ENCODE data around the gene HTR3B.

The HTR3B gene

GRCh38 chr11:113904379-113905101, at the start of gene HTR3B:
TSS of gene HTR3B (plus strand) at chr11:113904796. CDS start at chr11:113904934, 138 bp downstream.
- no peak within 1 kb of the TSS for H3K27ac ChIP-seq (ENCODE audit: low read depth, low read length)
- peaks cover 5% of the 10 kb centered on the region for H3K4me1 ChIP-seq (ENCODE audit: control insufficient read depth, insufficient read depth, low read length)
- H3K27me3 ChIP-seq (ENCODE audit: control insufficient read depth, insufficient read depth, low read length): no peaks in the 10 kb centered on the region
- no peak within 1 kb of the TSS for H3K4me3 ChIP-seq (ENCODE audit: low read length)
- no peaks in the 10 kb centered on the region for H3K36me3 ChIP-seq (ENCODE audit: control insufficient read depth, insufficient read depth, low read length)
- H3K9ac ChIP-seq (ENCODE audit: low read length): no peak within 1 kb of the TSS

- Histone ChIP-seq H3K9ac (ENCODE audit: low read length) (no peak overlapping the region), H3K27me3 (ENCODE audit: control insufficient read depth, insufficient read depth, low read length) (no peaks in the 10 kb centered on the region), H3K27ac (ENCODE audit: low read depth, low read length) (no peak overlapping the region), H3K4me3 (ENCODE audit: low read length) (no peak overlapping the region), H3K36me3 (ENCODE audit: control insufficient read depth, insufficient read depth, low read length) (peaks cover 1% of the 10 kb centered on the region), H3K4me1 (ENCODE audit: control insufficient read depth, insufficient read depth, low read length) (no peaks in the 10 kb centered on the region)
These were observed 48.8 kb upstream of the HTR3B start for GRCh38 chr11:113855803-113856202.

- no peak overlapping the region for H3K9ac ChIP-seq (ENCODE audit: low read length)
- no peak overlapping the region for H3K27ac ChIP-seq (ENCODE audit: low read depth, low read length)
- H3K4me3 ChIP-seq (ENCODE audit: low read length): no peak overlapping the region
- H3K36me3 ChIP-seq (ENCODE audit: control insufficient read depth, insufficient read depth, low read length): no peaks in the 10 kb centered on the region
- H3K27me3 ChIP-seq (ENCODE audit: control insufficient read depth, insufficient read depth, low read length): no peaks in the 10 kb centered on the region
- no peaks in the 10 kb centered on the region for H3K4me1 ChIP-seq (ENCODE audit: control insufficient read depth, insufficient read depth, low read length)
These were observed 47.4 kb upstream of the HTR3B start for GRCh38 chr11:113856966-113857759.

GRCh38 chr11:113859665-113860064, 44.9 kb upstream of the HTR3B start:
- Histone ChIP-seq H3K9ac (ENCODE audit: low read length) (no peak overlapping the region), H3K27me3 (ENCODE audit: control insufficient read depth, insufficient read depth, low read length) (no peaks in the 10 kb centered on the region), H3K27ac (ENCODE audit: low read depth, low read length) (no peak overlapping the region), H3K4me3 (ENCODE audit: low read length) (no peak overlapping the region), H3K36me3 (ENCODE audit: control insufficient read depth, insufficient read depth, low read length) (no peaks in the 10 kb centered on the region), H3K4me1 (ENCODE audit: control insufficient read depth, insufficient read depth, low read length) (no peaks in the 10 kb centered on the region)

- H3K27ac ChIP-seq (ENCODE audit: low read depth, low read length): no peak overlapping the region
- H3K9ac ChIP-seq (ENCODE audit: low read length): no peak overlapping the region
- H3K36me3 ChIP-seq (ENCODE audit: control insufficient read depth, insufficient read depth, low read length): no peaks in the 10 kb centered on the region
- no peak overlapping the region for H3K4me3 ChIP-seq (ENCODE audit: low read length)
- H3K4me1 ChIP-seq (ENCODE audit: control insufficient read depth, insufficient read depth, low read length): no peaks in the 10 kb centered on the region
- H3K27me3 ChIP-seq (ENCODE audit: control insufficient read depth, insufficient read depth, low read length): no peaks in the 10 kb centered on the region
These were observed 42.2 kb upstream of the HTR3B start for GRCh38 chr11:113862435-113862834.

- Histone ChIP-seq H3K9ac (ENCODE audit: low read length) (no peak overlapping the region), H3K4me3 (ENCODE audit: low read length) (no peak overlapping the region), H3K4me1 (ENCODE audit: control insufficient read depth, insufficient read depth, low read length) (no peaks in the 10 kb centered on the region), H3K36me3 (ENCODE audit: control insufficient read depth, insufficient read depth, low read length) (no peaks in the 10 kb centered on the region), H3K27me3 (ENCODE audit: control insufficient read depth, insufficient read depth, low read length) (no peaks in the 10 kb centered on the region), H3K27ac (ENCODE audit: low read depth, low read length) (no peak overlapping the region)
These were observed 40.2 kb upstream of the HTR3B start for GRCh38 chr11:113864410-113864809.

GRCh38 chr11:113865873-113866272, 38.7 kb upstream of the HTR3B start:
- Histone ChIP-seq H3K4me3 (ENCODE audit: low read length) (no peak overlapping the region), H3K27me3 (ENCODE audit: control insufficient read depth, insufficient read depth, low read length) (no peaks in the 10 kb centered on the region), H3K4me1 (ENCODE audit: control insufficient read depth, insufficient read depth, low read length) (no peaks in the 10 kb centered on the region), H3K36me3 (ENCODE audit: control insufficient read depth, insufficient read depth, low read length) (no peaks in the 10 kb centered on the region), H3K9ac (ENCODE audit: low read length) (no peak overlapping the region), H3K27ac (ENCODE audit: low read depth, low read length) (no peak overlapping the region)

- Histone ChIP-seq H3K27me3 (ENCODE audit: control insufficient read depth, insufficient read depth, low read length) (no peaks in the 10 kb centered on the region), H3K9ac (ENCODE audit: low read length) (no peak overlapping the region), H3K4me1 (ENCODE audit: control insufficient read depth, insufficient read depth, low read length) (peaks cover 8% of the 10 kb centered on the region), H3K4me3 (ENCODE audit: low read length) (no peak overlapping the region), H3K36me3 (ENCODE audit: control insufficient read depth, insufficient read depth, low read length) (no peaks in the 10 kb centered on the region), H3K27ac (ENCODE audit: low read depth, low read length) (no peak overlapping the region)
These were observed 36.6 kb upstream of the HTR3B start for GRCh38 chr11:113867843-113868503.

GRCh38 chr11:113871336-113871735, 33.3 kb upstream of the HTR3B start:
- Histone ChIP-seq H3K4me1 (ENCODE audit: control insufficient read depth, insufficient read depth, low read length) (peaks cover 14% of the 10 kb centered on the region), H3K9ac (ENCODE audit: low read length) (no peak overlapping the region), H3K36me3 (ENCODE audit: control insufficient read depth, insufficient read depth, low read length) (no peaks in the 10 kb centered on the region), H3K27ac (ENCODE audit: low read depth, low read length) (no peak overlapping the region), H3K4me3 (ENCODE audit: low read length) (no peak overlapping the region), H3K27me3 (ENCODE audit: control insufficient read depth, insufficient read depth, low read length) (no peaks in the 10 kb centered on the region)

- Histone ChIP-seq H3K9ac (ENCODE audit: low read length) (no peak overlapping the region), H3K36me3 (ENCODE audit: control insufficient read depth, insufficient read depth, low read length) (no peaks in the 10 kb centered on the region), H3K4me3 (ENCODE audit: low read length) (peak overlapping the region; percentile 38), H3K27ac (ENCODE audit: low read depth, low read length) (peak overlapping the region; percentile 35), H3K27me3 (ENCODE audit: control insufficient read depth, insufficient read depth, low read length) (no peaks in the 10 kb centered on the region), H3K4me1 (ENCODE audit: control insufficient read depth, insufficient read depth, low read length) (peaks cover 14% of the 10 kb centered on the region)
These were observed 31.4 kb upstream of the HTR3B start for GRCh38 chr11:113873236-113873626.

GRCh38 chr11:113874096-113874495, 30.5 kb upstream of the HTR3B start:
- Histone ChIP-seq H3K27me3 (ENCODE audit: control insufficient read depth, insufficient read depth, low read length) (no peaks in the 10 kb centered on the region), H3K4me3 (ENCODE audit: low read length) (peak overlapping the region; percentile 79), H3K36me3 (ENCODE audit: control insufficient read depth, insufficient read depth, low read length) (no peaks in the 10 kb centered on the region), H3K4me1 (ENCODE audit: control insufficient read depth, insufficient read depth, low read length) (peaks cover 14% of the 10 kb centered on the region), H3K9ac (ENCODE audit: low read length) (no peak overlapping the region), H3K27ac (ENCODE audit: low read depth, low read length) (no peak overlapping the region)

- no peaks in the 10 kb centered on the region for H3K36me3 ChIP-seq (ENCODE audit: control insufficient read depth, insufficient read depth, low read length)
- peak overlapping the region; percentile 79 for H3K4me3 ChIP-seq (ENCODE audit: low read length)
- peak overlapping the region; percentile 14 for H3K9ac ChIP-seq (ENCODE audit: low read length)
- no peaks in the 10 kb centered on the region for H3K27me3 ChIP-seq (ENCODE audit: control insufficient read depth, insufficient read depth, low read length)
- H3K4me1 ChIP-seq (ENCODE audit: control insufficient read depth, insufficient read depth, low read length): peaks cover 14% of the 10 kb centered on the region
- peak overlapping the region; percentile 47 for H3K27ac ChIP-seq (ENCODE audit: low read depth, low read length)
These were observed 29.9 kb upstream of the HTR3B start for GRCh38 chr11:113874581-113875233.
